ENCODE data around the gene CPA5.

Gene CPA5

GRCh38 chr7:130333832-130334231, 10.8 kb upstream of the CPA5 start:
- no peak for DNase-seq

GRCh38 chr7:130334274-130334673, 10.3 kb upstream of the CPA5 start:
- DNase-seq, result no peak

- no peak for DNase-seq
Measured at GRCh38 chr7:130337410-130337971, 7.1 kb upstream of the CPA5 start.

- DNase-seq, result no peak
Measured at GRCh38 chr7:130338233-130338632, 6.4 kb upstream of the CPA5 start.

GRCh38 chr7:130341882-130342281, 2.7 kb upstream of the CPA5 start:
- no peak for DNase-seq

GRCh38 chr7:130342701-130343380, 1.8 kb upstream of the CPA5 start:
- DNase-seq, result no peak

GRCh38 chr7:130345136-130345535, 520 bp downstream of the CPA5 start:
- no peak for DNase-seq

- no peak for DNase-seq
Measured at GRCh38 chr7:130345725-130346124, 1.1 kb downstream of the CPA5 start.

- DNase-seq, result no peak
Measured at GRCh38 chr7:130346177-130346905, 1.7 kb downstream of the CPA5 start.

GRCh38 chr7:130346941-130347340, 2.3 kb downstream of the CPA5 start:
- no peak for DNase-seq

- no peak for DNase-seq
Measured at GRCh38 chr7:130349911-130350782, 5.5 kb downstream of the CPA5 start.

GRCh38 chr7:130350945-130351790, 6.6 kb downstream of the CPA5 start:
- DNase-seq, result no peak

GRCh38 chr7:130351791-130352090, 7.1 kb downstream of the CPA5 start:
- DNase-seq, result no peak

- no peak for DNase-seq
Measured at GRCh38 chr7:130352194-130353074, 7.8 kb downstream of the CPA5 start.

GRCh38 chr7:130353196-130353595, 8.6 kb downstream of the CPA5 start:
- no peak for DNase-seq

GRCh38 chr7:130356121-130356875, 11.7 kb downstream of the CPA5 start:
- no peak for DNase-seq

GRCh38 chr7:130356876-130357611, 12.4 kb downstream of the CPA5 start:
- DNase-seq, result no peak

- no peak for DNase-seq
Measured at GRCh38 chr7:130358471-130358870, 13.9 kb downstream of the CPA5 start.

- no peak for DNase-seq
Measured at GRCh38 chr7:130359276-130359857, 14.8 kb downstream of the CPA5 start.
